MCF 10A (cell line): ENCODE measurements around the gene AGBL1. TPM values are rescaled to one million over a fixed set of nuclear protein-coding genes. Genes with fewer than 3 reads are reported as not detected.
A peak's percentile ranks its signal among the peaks of the same experiment; 100 is the strongest.

ENCODE experiments used
- BruUV-seq: library from RNA; stranded (reverse); fragments of 400-500 nt; replicated peaks from 2 replicates; lab custom pipeline; 2021; lab: Mats Ljungman, UMichigan
- CTCF ChIA-PET: fragments of 300-600 bp; sonication (Branson Sonifier 250); formaldehyde crosslinking; extraction: SDS; loops from one replicate; lab custom pipeline; 2021; ENCODE audit warnings: antibody characterized with exemption, inconsistent platforms; lab: Yijun Ruan, JAX
- POLR2A ChIA-PET: fragments of 300-600, 350-650 bp; sonication (Branson Sonifier 250); formaldehyde crosslinking; extraction: SDS; loops from one replicate; lab custom pipeline; 2020; ENCODE audit warnings: antibody characterized with exemption, inconsistent platforms; lab: Yijun Ruan, JAX
- DNase-seq: peaks from one replicate; pipeline ENCODE4 v3.0.0-alpha.2; 2018; ENCODE audit not compliant: unreplicated experiment
- H3K27ac Mint-ChIP-seq: one replicate; pipeline ENCODE4 v1.8.0; 2022; ENCODE audit warnings: mild to moderate bottlenecking, low read depth, mixed read lengths; ENCODE audit not compliant: unreplicated experiment
- H3K27me3 Mint-ChIP-seq: one replicate; pipeline ENCODE4 v1.8.0; 2022; ENCODE audit warnings: mixed read lengths; ENCODE audit not compliant: insufficient read depth, unreplicated experiment
- H3K36me3 Mint-ChIP-seq: one replicate; pipeline ENCODE4 v1.8.0; 2022; ENCODE audit warnings: mild to moderate bottlenecking, moderate library complexity, mixed read lengths; ENCODE audit not compliant: insufficient read depth, unreplicated experiment
- H3K4me1 Mint-ChIP-seq: one replicate; pipeline ENCODE4 v1.8.0; 2022; ENCODE audit warnings: mixed read lengths; ENCODE audit not compliant: insufficient read depth, unreplicated experiment
- H3K4me3 Mint-ChIP-seq: one replicate; pipeline ENCODE4 v1.8.0; 2022; ENCODE audit warnings: mild to moderate bottlenecking, moderate library complexity, mixed read lengths; ENCODE audit not compliant: unreplicated experiment
- H3K9me3 Mint-ChIP-seq: one replicate; pipeline ENCODE4 v1.8.0; 2022; ENCODE audit warnings: mixed read lengths; ENCODE audit not compliant: unreplicated experiment
- intact Hi-C: fragments of 100-400 bp; cut with micrococcal nuclease; formaldehyde crosslinking; loops from 2 replicates; pipeline ENCODE4 v1.14.1; 2022
- total RNA-seq: library from RNA; stranded (reverse); gene quantifications from 2 replicates; pipeline ENCODE4 v1.2.3, GENCODE V29; 2022
- TF ChIP-seq, protein P1 (sequence below): fragments of 200-600 bp; IDR thresholded peaks from one replicate; pipeline ENCODE4 v1.8.0; 2022; ENCODE audit warnings: antibody characterized with exemption, mild to moderate bottlenecking; ENCODE audit not compliant: unreplicated experiment

AGBL1 gene
- total RNA-seq, 1 experiment from 2014 or later: not detected

DNA sequence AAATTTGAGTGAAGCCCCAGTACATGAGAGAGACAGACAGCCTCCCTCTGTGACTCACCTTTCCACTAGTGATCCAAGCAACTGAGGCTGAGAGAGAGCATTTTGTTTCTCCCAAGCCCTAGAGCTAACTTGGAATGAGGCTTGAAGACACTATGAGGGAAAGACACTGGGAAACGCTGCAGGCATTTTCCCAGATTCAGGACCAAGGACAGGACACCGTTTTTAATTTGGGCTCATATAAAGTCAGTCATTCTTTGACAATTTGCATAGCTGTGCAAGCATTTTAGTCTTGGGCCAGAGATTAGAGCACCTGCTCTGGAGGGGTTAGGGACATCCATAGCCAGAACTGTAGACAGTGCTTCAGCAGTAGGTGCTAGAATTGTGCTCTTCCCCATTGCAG, 249.0 kb downstream of the AGBL1 start:
- no peak for DNase-seq
- TF ChIP-seq, protein P1, sequence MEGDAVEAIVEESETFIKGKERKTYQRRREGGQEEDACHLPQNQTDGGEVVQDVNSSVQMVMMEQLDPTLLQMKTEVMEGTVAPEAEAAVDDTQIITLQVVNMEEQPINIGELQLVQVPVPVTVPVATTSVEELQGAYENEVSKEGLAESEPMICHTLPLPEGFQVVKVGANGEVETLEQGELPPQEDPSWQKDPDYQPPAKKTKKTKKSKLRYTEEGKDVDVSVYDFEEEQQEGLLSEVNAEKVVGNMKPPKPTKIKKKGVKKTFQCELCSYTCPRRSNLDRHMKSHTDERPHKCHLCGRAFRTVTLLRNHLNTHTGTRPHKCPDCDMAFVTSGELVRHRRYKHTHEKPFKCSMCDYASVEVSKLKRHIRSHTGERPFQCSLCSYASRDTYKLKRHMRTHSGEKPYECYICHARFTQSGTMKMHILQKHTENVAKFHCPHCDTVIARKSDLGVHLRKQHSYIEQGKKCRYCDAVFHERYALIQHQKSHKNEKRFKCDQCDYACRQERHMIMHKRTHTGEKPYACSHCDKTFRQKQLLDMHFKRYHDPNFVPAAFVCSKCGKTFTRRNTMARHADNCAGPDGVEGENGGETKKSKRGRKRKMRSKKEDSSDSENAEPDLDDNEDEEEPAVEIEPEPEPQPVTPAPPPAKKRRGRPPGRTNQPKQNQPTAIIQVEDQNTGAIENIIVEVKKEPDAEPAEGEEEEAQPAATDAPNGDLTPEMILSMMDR: no peak
- intact Hi-C loops: no loop called here
- H3K9me3 Mint-ChIP-seq: no peaks in the 10 kb centered on the region
- H3K36me3 Mint-ChIP-seq: peaks cover 13% of the 10 kb centered on the region
- POLR2A ChIA-PET: interaction anchor here (2.3 kb wide), 1 partner anchor 11 kb away, joined by 20 read pairs; no protein-coding TSS in a partner anchor
- H3K27me3 Mint-ChIP-seq: no peaks in the 10 kb centered on the region
- H3K27ac Mint-ChIP-seq: no peak overlapping the region
- BruUV-seq: no TSS peak
- CTCF ChIA-PET: interaction anchor here (0.6 kb wide), 1 partner anchor 18 kb away, joined by 3 read pairs; no protein-coding TSS in a partner anchor
- H3K4me3 Mint-ChIP-seq: no peak overlapping the region
- peaks cover 28% of the 10 kb centered on the region for H3K4me1 Mint-ChIP-seq

GRCh38 chr15:86329311-86330013, 249.8 kb downstream of the AGBL1 start:
- ChIA-PET CTCF (no interaction called here), POLR2A (interaction anchor here (0.7 to 2.4 kb wide), 3 partner anchors 18 to 33 kb away, joined by 3 to 6 read pairs (median 3); no protein-coding TSS in a partner anchor)
- Mint-ChIP-seq H3K36me3 (peaks cover 13% of the 10 kb centered on the region), H3K4me3 (no peak overlapping the region), H3K27me3 (no peaks in the 10 kb centered on the region), H3K4me1 (peaks cover 35% of the 10 kb centered on the region), H3K9me3 (peaks cover 4% of the 10 kb centered on the region), H3K27ac (peak overlapping the region; percentile 16)
- intact Hi-C loops: loop anchor here (10.0 kb wide), 1 partner anchor 225 kb away; no protein-coding TSS in a partner anchor
- TF ChIP-seq, protein P1: no peak
- no peak for DNase-seq
- no TSS peak for BruUV-seq

DNA sequence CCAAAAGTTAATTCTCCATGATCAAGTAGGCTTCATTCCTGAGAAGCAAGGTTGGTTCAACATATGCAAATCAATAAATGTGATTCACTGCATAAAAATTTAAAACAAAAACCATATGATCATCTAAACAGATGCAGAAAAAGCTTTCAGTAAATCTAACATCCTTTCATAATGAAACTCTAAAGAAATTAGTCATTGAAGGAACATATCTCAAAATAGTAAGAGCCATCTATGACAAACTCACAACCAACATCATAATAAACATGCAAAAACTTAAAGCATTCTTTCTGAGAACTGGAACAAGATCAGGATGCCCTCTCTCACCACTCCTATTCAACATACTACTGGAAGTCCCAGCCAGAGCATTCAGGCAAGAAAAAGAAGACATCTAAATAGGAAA, 254.1 kb downstream of the AGBL1 start:
- TF ChIP-seq, protein P1: no peak
- ChIA-PET CTCF (interaction anchor here (0.7 kb wide), 1 partner anchor 670 kb away, joined by 4 read pairs; no protein-coding TSS in a partner anchor), POLR2A (interaction anchor here (0.6 to 1.2 kb wide), 3 partner anchors 14 to 97 kb away, joined by 3 to 4 read pairs (median 3); no protein-coding TSS in a partner anchor)
- Mint-ChIP-seq H3K27ac (peak overlapping the region; percentile 81), H3K9me3 (peaks cover 9% of the 10 kb centered on the region), H3K36me3 (peaks cover 8% of the 10 kb centered on the region), H3K27me3 (no peaks in the 10 kb centered on the region), H3K4me1 (peaks cover 49% of the 10 kb centered on the region), H3K4me3 (no peak overlapping the region)
- DNase-seq: no peak
- no TSS peak for BruUV-seq
- intact Hi-C loops: loop anchor here (10.0 kb wide), 1 partner anchor 221 kb away; no protein-coding TSS in a partner anchor
